HPDE6-E6E7 (cell line): ENCODE results near the gene DDB1.

Experiments
- DNase-seq: peaks from one replicate; pipeline ENCODE4 v3.0.0; 2011; ENCODE audit warnings: missing footprints; ENCODE audit errors: extremely low spot score

The DDB1 gene

GRCh38 chr11:61356706-61357105 is 23.8 kb upstream of the DDB1 start:
- DNase-seq, result no peak

DNA sequence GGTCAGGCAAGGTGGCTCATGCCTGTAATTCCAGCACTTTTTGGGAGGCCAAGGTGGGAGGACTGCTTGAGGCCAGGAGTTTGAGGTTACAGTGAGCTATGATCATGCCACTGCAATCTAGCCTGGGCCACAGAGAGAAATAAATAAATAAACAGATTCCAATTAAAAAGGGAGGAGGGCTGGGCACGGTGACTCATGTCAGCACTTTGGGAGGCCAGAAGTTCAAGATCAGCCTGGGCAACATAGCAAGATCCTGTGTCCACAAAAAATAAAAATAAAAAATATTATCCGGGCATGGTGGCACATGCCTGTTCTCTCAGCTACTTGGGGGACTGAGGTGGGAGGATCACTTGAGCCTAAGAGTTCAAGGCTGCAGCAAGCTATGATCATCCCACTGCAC is 21.3 kb upstream of the DDB1 start:
- no peak for DNase-seq

- DNase-seq, result no peak
Measured at GRCh38 chr11:61353131-61354067, 20.5 kb upstream of the DDB1 start.

- no peak for DNase-seq
Measured at GRCh38 chr11:61352038-61352437, 19.1 kb upstream of the DDB1 start.

GRCh38 chr11:61350803-61351202 is 17.9 kb upstream of the DDB1 start:
- DNase-seq, result no peak

DNA sequence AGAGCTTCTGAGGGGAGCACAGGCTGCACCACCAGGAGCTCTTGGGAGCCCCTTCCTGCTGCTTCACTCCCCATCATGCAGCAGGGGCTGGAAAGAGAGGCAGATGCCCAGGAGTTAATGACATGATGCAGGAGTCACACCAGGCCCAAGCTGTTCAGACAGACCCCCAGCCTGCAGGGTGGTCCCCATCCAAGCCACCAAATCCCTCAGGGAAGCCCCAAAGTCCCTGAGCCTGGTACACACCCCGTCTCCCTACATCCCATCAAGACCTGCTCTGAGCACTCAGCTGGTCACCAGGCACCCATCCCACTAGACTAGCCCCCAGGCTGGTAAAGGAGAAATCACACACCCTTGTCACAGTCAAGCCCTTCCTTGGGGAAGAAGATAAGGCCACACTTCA is 17.4 kb upstream of the DDB1 start:
- no peak for DNase-seq

DNA sequence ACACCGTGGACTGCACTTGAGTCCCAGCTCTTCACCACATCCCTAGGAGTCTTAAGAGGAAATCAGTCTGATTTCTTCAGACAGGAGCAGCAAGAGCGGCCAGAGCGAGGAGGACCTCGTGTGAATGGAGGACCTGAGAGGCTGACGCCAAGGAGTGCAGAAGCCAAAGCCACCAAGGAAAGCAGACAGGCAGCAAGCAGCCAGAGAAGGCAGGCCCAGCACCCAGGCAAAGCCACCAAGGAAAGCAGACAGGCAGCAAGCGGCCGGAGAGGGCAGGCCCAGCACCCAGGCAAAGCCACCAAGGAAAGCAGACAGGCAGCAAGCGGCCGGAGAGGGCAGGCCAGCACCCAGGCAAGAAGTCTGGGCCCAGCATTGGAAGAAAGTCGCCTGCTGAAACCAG is 17.0 kb upstream of the DDB1 start:
- DNase-seq, result no peak

DNA sequence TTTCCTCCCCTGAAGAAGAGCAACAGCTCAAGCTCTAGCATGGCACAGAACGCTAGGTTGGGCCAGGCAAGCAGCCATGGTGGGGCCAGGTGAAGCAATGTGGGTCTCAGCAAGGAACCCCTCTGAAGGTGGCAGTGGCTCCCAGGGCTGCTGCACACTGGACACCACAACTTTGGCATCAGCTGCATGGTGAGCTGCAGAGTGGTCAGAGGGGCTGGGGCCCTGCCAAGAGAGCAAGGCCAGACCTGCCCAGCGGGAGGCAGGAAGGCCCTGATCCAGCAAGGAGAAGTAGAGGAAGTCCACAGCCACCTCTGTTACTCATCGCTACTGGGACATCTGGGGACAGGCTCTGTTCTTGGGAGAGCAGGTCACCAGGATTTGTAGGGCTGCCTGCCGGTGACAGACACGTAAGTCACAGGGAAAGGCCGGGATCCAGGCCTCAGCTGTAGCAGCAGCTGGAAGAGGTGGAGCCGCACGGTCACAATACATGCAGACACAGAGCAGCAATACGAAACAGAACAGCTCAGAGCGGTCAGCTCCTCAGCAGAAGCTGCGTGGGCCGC is 16.4 kb upstream of the DDB1 start:
- no peak for DNase-seq

- no peak for DNase-seq
Measured at GRCh38 chr11:61347916-61348461, 15.1 kb upstream of the DDB1 start.

DNA sequence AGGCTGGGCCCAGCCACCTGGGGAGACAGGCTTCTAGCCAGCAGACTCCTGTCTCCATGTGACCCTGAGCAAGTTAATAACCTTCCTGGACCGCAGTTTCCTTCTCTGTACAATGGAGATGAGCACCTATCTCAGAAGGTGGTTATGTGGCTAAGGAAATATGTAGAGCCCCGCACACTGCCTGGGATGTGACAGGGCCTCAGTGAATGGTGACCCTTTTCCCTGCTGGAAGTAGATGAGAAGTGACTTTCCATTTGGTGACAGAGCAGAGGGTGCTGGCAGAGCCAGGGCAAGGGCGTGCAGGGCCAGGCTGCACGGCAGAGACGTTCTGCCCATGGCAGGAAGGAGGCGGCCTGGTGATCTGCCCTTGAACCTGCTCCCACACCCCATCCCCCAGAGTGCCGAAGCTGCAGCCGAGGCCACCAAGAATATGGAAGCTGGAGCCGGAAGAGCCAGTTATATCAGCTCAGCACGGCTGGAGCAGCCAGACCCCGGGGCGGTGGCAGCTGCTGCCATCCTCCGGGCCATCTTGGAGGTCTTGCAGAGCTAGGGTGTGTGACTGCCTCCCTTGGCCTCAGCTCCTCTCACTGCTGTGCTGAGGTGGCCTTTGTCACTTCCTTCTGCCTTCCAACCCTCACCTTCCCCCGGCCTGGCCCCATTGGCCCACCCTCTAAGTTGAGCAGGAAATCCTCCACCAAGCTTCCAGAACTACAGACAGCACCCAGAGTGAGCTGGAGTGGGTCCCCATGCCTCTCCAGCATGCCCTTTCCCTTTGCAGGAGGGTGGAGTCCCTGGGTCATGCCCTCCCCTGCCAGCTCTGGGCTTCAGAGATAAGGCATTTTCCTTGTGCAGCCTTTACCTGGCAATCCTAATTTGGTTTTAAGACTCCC is 13.3 kb upstream of the DDB1 start:
- DNase-seq, result no peak

GRCh38 chr11:61345170-61345610 is 12.3 kb upstream of the DDB1 start:
- DNase-seq, result no peak

- no peak for DNase-seq
Measured at GRCh38 chr11:61343792-61344745, 11.2 kb upstream of the DDB1 start.

- no peak for DNase-seq
Measured at GRCh38 chr11:61342207-61342803, 9.4 kb upstream of the DDB1 start.

- no peak for DNase-seq
Measured at GRCh38 chr11:61341706-61342105, 8.8 kb upstream of the DDB1 start.

DNA sequence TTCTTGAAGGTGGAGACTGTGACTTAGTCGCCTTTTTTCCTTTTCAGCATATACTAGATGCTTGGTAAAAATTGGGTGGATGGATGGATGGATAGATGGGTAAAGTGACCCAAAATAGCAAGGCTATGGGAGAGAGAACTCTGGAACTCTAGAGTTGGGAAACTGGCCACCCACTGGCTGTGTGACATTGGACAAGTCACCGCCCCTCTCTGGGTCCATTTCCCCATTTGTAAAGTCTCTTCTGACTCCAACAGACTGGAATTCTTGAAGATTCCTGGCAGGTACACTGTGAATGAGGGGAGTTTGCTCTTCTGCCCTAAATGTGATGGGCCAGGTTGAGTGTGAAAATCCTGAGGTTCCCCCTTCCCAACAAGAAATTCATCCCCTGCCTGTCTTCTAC is 8.1 kb upstream of the DDB1 start:
- no peak for DNase-seq

DNA sequence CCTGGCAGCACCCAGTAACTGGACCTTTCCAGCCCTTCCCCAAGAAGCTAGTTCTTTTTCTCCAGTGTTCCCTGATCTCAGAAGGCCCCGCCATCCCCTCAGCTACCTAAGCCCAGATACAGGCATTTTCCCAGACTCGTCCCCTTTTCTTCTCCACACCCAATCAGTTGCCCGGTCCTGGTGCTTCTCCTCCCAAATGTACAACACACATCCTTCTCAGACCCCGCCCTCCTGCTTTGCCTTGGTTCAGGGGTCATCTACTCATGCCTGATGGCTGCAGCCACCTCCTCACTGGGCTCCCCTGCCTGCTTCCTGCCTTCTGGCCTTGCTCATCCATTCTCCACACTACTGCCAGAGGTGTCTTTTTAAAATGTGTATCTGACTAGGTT is 6.6 kb upstream of the DDB1 start:
- DNase-seq, result no peak

- DNase-seq, result no peak
Measured at GRCh38 chr11:61338783-61339489, 6.0 kb upstream of the DDB1 start.

GRCh38 chr11:61337706-61338470 is 5.0 kb upstream of the DDB1 start:
- no peak for DNase-seq
